HG03108 (cell line): ENCODE measurements around the gene URAD.

Experiments used
- ATAC-seq: cut with Tn5 transposase; IDR thresholded peaks from one replicate; pipeline ENCODE4 v1.9.1; 2021; ENCODE audit warnings: moderate library complexity; ENCODE audit not compliant: unreplicated experiment

URAD gene

DNA sequence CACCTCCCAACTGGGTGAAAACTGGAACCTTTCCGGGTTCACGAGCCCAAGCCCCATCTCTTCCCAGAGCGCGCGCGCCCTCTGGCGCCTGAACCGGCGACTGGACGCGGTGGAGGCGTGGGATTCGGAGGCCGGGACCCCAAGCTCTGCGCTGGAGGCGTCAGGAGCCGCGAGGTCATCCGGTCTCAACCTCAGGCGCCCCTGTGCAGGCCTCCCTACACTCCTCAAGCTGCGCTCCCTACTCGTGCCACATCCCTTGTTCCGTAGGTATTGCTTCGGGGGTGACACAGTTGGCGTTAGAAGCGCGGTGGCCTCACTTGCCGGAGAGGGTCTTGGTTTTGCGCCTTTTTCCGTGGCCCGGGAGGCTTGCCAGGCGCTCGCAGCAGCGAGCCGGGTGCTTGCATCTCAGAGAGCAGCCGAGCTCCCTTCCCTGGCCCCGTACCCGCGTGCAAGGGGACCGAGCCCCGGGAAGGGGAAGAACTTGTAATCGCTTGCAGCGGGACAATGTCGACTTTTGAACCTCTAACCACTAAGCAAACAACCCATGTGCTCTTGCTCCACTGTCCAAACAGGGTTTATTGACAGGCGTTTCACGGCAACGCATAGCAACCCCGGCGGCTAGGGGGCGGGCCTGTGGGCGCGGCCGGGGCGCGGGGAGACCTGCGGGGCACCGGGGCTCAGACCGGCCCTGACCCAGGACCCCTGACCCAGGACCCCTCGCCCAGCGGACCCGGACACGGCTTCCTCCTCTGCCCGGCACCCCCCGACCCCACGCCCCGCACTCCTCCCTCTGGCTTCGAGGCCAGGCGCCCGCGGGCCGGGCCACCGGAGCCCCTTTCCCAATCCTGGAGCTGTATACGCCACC, 27.9 kb downstream of the URAD start:
- ATAC-seq: no peak

- ATAC-seq: no peak
These were observed 28.5 kb downstream of the URAD start for GRCh38 chr13:27959976-27960361.

DNA sequence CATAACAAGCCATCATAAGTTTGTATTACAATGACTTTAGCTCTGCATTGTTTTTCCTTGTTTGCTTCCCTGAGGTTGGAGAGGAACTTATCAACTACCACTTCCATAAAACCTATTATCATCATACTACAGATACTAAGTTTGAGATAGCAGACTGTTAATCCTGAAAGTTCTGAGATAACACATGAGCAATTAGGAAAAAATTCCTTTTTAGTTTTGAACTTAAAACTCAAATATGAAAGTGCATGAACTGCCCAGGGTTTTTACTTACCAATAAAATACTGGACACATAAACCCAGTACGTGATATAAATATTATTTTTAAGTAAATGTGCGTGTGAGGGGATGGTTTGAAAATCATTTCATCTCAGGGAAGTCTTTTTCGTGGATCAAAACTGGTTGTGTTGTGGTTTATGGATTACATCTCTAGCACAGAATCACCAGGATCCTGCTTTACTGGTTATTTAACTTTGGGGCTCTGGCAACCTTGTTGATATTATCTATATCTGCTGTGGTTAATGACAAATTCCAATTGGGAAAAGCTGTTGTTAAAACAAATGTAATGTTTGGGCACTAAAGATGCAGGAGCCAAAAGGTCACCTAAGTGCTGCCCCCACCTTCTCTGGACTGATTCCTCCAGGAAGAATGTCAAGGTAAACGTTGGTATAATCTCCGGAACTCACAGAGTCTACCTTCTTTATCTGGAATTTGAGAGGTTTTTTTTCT, 31.8 kb downstream of the URAD start:
- ATAC-seq: no peak

GRCh38 chr13:27955014-27955591, 33.4 kb downstream of the URAD start:
- ATAC-seq: no peak

DNA sequence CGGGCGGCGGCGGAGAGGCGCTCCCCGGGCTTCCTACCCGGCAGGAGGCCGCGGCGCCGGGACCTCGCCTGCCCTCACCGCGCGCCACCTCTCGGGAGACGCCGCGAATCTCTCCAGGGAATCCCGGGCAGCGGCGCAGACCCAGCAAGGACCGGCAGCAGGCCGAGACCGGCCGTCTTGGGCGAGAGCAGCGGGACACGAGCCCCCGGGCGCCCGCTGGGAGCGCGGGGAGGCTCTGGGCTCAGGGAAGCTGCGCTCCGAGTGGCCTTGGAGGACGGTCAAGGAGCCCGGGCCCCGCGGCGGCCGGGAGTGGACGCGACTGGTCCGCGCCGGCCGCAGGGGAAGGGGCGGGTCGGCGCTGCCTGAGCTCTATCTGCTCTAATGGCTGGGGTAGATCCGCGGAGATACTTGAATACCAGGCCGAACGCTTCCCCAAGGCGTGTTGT, 34.1 kb downstream of the URAD start:
- peak; percentile 21 for ATAC-seq

- peak; percentile 86 for ATAC-seq
These were observed 34.7 kb downstream of the URAD start for GRCh38 chr13:27953676-27954405.

GRCh38 chr13:27952876-27953675, 35.4 kb downstream of the URAD start:
- ATAC-seq: no peak

DNA sequence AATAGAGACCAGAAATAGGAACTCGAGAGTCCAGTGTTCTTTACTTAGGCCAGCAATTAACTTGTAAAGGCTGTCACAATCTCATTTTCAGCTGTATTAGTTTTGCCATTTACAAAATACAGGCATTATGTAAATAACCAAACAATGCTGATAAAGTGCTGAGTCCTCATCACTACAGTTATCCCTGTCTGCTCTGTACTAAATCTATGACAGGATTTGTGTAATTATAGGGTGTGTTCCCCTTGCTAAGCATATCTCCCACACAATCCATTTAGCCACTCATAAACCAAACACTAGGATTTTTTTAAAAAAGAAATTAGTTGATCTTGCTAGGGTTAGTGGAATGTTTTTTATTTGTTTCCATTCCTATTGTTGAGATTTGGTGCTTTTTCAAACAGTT, 45.5 kb downstream of the URAD start:
- no peak for ATAC-seq

- ATAC-seq: no peak
These were observed 54.7 kb downstream of the URAD start for GRCh38 chr13:27933580-27934328.

GRCh38 chr13:27933118-27933517, 55.4 kb downstream of the URAD start:
- no peak for ATAC-seq

- no peak for ATAC-seq
These were observed 58.6 kb downstream of the URAD start for GRCh38 chr13:27929868-27930267.

GRCh38 chr13:27928805-27929753, 59.4 kb downstream of the URAD start:
- no peak for ATAC-seq

- ATAC-seq: no peak
These were observed 60.1 kb downstream of the URAD start for GRCh38 chr13:27928353-27928804.
